SKM-1 (cell line): ENCODE results near the gene TKTL2.

Experiments used
- DNase-seq: peaks from one replicate; lab custom pipeline; 2025; ENCODE audit not compliant: unreplicated experiment; lab: John Stamatoyannopoulos, UW

The TKTL2 gene

GRCh38 chr4:163473576-163473975 is at the start of gene TKTL2:
Gene TKTL2 (minus strand): TSS chr4:163473754. CDS start chr4:163473734, 20 bp downstream.
- DNase-seq = no peak

GRCh38 chr4:163515198-163515597 is 41.6 kb upstream of the TKTL2 start:
- no peak for DNase-seq

GRCh38 chr4:163505374-163505773 is 31.8 kb upstream of the TKTL2 start:
- DNase-seq = no peak

- no peak for DNase-seq
Measured at GRCh38 chr4:163500586-163500985, 27.0 kb upstream of the TKTL2 start.

- DNase-seq = no peak
Measured at GRCh38 chr4:163495900-163496299, 22.3 kb upstream of the TKTL2 start.

GRCh38 chr4:163494360-163495241 is 21.0 kb upstream of the TKTL2 start, which contains the start of gene TMA16:
Gene TMA16 (plus strand): TSS chr4:163494690. CDS start chr4:163494802, 112 bp downstream.
- DNase-seq = peak; percentile 93

- peak; percentile 13 for DNase-seq
Measured at GRCh38 chr4:163493643-163494359, 20.2 kb upstream of the TKTL2 start.

GRCh38 chr4:163492951-163493504 is 19.5 kb upstream of the TKTL2 start:
- no peak for DNase-seq

GRCh38 chr4:163489929-163490328 is 16.4 kb upstream of the TKTL2 start:
- no peak for DNase-seq

GRCh38 chr4:163486321-163486720 is 12.8 kb upstream of the TKTL2 start:
- no peak for DNase-seq

GRCh38 chr4:163485589-163485988 is 12.0 kb upstream of the TKTL2 start:
- DNase-seq = no peak

- DNase-seq = no peak
Measured at GRCh38 chr4:163484906-163485305, 11.4 kb upstream of the TKTL2 start.

- peak; percentile 37 for DNase-seq
Measured at GRCh38 chr4:163482190-163482589, 8.6 kb upstream of the TKTL2 start.

- DNase-seq = no peak
Measured at GRCh38 chr4:163476761-163477438, 3.3 kb upstream of the TKTL2 start.

- no peak for DNase-seq
Measured at GRCh38 chr4:163474027-163474426, 473 bp upstream of the TKTL2 start.

GRCh38 chr4:163473130-163473529 is 424 bp downstream of the TKTL2 start:
- DNase-seq = no peak

GRCh38 chr4:163470391-163470790 is 3.2 kb downstream of the TKTL2 start:
- DNase-seq = no peak

- no peak for DNase-seq
Measured at GRCh38 chr4:163467082-163467770, 6.3 kb downstream of the TKTL2 start.

GRCh38 chr4:163462556-163462955 is 11.0 kb downstream of the TKTL2 start:
- DNase-seq = no peak

- DNase-seq = no peak
Measured at GRCh38 chr4:163448540-163449203, 24.9 kb downstream of the TKTL2 start.
